ENCODE data around the gene CREB5. TPM values are rescaled to one million over a fixed set of nuclear protein-coding genes. Genes with fewer than 3 reads are reported as not detected.

Gene CREB5
- total RNA-seq, 1 experiment from 2014 or later = 4.2 TPM

DNA sequence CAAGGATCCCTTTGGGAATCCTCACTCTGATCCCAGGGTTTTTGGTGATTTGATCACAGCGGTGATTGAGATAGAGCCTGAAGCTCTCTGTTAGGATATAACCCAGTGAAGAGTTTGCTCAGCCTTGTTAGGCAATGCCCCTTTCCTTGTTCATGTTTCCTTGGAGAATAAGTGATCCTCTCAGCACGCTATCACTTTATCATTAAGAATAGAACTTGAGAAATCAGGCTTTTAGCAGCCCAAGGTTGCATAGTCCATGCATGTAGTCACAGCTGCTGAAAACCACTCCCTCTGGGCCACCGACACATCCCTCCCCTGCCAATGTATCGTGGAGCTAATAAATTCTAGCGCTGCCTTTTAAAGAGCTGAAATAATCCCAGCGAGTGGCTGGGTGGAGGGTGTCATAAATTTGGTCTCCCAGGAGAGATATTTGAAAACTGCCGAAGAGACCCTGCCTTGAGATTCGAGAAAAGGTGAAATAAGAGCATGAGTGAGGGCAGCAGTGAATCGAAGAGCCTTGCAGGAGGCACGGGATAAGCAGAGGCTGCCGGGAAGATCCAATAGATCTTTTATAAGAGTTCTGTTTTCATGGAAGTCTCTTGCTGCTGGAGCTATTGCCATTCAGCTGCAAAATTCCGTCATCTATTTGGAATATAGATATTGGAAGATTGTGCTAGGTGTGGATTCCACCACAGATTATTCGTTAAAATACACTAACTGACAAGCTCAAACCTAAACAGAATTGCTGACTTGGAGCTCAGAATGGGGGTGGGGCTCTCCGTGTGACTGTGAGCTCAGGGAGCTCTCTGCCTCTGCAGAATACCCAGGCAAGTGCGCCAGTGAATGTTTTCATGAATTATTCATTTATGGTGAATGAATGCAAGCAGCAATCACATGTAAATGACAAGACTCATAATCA lies 296.0 kb downstream of the CREB5 start:
- peak; percentile 67 for DNase-seq (ENCODE audit: low read depth)

DNA sequence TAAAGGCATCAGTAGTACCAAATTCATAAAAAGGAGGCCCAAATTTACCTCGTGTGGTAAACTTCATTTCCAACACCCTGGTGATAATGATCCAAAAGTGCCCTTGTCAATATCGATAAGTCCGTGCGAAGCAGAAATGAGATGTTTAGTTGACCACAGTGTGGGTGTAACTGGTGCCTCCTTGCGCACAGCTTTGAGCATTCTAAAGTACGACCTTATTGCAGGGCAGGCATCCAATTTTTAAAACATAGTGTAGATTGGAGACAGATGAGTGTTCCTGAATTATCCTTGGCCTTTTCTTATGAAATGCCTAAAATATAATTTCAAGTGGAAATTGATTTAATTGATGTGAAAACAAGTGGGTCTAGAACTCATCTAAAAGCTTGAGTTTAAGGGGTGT lies 297.4 kb downstream of the CREB5 start:
- no peak for DNase-seq (ENCODE audit: low read depth)

DNA sequence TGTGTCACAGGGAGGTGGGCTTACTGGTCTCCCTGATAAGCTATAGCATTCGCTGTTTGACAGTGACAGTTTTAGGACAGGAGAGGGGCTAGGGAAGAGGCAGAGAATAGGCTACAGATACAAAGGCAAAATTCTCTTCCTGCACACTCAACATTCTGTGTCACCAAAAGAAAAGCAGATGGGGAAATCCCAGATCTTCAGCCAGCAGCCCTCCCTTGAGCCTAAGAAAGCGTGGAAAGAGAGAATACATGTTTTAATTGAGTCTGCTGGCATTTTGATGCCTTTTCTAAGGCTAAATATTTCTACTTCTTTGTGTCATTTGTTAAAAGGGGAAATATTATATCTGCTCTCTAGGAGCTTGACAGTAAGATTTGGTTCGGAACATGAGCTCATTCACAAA lies 298.8 kb downstream of the CREB5 start:
- no peak for DNase-seq (ENCODE audit: low read depth)

DNA sequence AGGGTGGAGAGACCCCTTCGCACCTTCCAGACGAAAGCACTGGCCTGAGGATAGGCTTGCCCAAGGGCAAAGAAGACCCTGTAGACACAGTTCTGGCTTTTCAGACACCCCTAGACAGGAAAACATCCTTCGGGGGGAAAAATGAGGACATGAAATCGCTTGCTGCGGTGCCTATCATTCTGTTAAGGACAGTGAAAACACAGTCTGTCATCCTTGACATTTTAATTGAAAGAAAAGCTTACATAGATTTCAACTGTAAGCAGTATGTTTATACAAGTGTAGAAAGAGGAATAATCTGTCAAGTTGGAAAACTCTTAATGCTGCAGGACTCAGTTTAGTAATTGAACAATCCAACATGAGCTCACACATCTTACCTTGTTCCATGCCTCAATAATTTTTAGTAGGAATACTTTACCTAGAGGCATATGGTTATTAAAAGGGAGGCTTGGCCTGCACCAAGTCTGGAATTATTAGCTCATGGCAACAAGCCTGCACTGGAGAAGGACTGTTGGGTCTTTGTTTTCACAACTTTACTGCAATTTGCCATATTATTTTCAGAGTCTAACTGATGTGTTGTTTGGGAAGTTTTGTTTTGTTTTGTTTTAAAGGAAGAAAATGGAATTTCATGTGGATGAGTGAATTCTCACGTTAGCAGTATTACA lies 302.3 kb downstream of the CREB5 start:
- DNase-seq (ENCODE audit: low read depth) = no peak

DNA sequence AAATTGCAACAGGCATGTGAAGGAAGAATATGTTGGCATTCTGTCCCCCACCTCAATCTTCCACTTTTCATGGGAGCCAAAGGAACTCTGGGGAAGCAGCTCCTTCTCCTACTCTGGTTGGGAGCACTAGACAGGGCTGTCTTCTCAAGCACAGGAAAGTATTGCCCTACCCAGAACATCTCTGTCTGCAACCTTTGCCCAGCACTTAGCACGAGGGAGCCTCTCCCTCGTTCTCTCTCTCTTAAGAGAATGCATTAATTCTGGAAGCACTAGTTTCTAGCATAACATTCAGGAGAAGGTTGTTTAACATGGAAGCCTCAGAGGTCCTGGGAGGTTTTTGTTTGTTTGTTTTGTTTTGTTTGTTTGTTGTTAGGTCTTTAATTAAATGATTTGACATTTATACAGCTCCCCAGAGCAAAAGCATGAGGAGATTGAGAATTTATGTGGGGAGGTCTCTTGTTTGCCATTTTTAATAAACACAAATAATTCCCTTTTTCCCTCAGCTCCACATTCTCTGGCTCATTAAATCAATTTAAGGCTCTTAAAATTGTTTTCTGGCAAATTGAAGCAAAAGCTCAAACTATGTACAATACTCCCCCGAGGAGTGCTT lies 305.2 kb downstream of the CREB5 start:
- DNase-seq (ENCODE audit: low read depth) = no peak

DNA sequence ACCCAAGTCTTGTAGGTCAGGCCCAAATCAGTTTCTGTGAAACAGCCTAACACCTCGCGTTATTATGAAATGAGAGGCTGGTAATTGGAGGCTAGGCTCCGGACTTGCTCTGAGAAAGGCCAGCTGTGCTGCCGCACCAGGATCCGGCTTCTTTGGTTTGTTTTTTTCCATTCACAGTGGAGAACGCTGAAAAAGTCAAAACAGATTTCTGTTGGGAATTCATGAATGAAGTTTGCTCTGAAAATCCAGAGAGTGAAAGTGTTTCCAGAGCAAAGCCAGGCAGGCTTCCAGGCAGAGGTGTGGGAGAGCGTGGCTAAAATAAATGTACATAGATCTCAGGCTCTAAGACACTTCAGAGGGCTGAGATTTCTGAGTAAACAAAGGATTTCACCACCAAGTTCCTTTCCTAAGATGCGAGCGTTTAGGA lies 305.8 kb downstream of the CREB5 start:
- no peak for DNase-seq (ENCODE audit: low read depth)

DNA sequence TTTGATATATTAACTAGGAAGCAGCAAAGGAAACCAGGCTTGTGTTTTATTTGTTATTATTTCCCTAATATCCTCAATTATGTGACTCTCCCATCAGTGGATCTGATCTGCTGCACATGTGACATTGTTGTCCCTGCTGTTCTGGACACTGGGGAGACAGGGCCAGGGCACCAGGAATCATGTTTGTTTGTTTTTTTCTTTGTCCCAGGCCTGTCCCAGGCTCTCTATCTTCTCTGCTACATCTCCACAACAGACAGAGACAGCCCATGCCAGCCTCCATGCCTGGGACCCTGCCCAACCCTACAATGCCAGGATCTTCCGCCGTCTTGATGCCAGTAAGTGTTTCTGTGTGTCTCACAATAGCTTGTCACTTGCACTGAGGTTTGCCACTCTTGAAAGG lies 306.2 kb downstream of the CREB5 start:
- DNase-seq (ENCODE audit: low read depth) = no peak

DNA sequence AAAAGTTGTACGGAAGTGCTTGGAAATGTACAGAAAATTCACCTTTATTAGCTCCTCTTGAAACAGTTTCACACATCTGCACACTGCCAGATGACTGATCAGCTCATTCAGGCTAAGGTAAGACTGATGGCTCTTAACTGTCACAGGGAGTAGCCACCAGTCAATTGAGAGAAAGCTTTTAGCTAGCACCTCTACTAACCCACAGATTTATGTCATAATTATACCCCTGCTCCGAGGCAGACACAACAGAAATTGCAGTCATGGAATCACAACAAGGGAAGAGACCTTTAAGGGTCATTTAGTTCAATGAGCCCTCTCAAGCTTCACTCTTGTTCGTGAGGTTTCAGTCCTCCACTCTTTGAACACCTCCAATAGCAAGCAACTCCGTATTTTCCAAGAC lies 310.4 kb downstream of the CREB5 start:
- no peak for DNase-seq (ENCODE audit: low read depth)

DNA sequence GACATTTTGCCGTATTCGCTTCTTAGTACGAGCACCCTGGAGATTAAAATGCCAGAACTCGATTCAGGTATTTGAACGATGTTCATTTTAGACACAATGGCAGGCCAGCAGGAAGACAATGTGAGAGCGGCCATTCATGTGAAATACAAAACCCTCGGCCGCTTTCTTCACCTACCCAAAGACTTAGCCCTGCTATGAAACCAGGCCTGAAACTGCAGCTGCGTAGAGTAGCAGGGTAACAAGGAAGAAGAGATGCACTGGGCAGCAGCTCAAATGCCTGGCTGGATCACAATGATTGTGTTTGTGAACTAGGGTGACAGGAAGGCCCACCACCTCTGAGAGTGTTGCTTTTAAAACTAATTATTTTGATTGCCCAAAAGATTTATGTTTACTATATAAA lies 311.0 kb downstream of the CREB5 start:
- no peak for DNase-seq (ENCODE audit: low read depth)

DNA sequence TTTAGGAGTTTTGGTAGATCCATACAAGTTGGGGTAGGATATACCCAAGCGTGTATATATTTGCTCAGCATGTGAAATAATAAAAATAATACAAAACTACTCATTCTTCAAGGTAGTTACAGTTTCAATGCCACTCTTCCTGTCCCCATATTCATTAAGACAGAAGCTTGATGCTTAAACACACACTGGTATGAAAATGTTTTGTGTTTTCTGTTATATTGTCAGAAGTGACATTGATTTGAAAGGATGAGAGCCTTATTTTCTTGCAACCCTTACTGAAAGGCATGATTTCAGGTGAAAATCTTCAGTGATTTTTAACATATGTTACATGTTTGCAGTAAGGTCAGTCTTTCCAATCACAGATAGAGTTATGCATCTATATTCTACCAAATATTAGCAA lies 312.2 kb downstream of the CREB5 start:
- no peak for DNase-seq (ENCODE audit: low read depth)

DNA sequence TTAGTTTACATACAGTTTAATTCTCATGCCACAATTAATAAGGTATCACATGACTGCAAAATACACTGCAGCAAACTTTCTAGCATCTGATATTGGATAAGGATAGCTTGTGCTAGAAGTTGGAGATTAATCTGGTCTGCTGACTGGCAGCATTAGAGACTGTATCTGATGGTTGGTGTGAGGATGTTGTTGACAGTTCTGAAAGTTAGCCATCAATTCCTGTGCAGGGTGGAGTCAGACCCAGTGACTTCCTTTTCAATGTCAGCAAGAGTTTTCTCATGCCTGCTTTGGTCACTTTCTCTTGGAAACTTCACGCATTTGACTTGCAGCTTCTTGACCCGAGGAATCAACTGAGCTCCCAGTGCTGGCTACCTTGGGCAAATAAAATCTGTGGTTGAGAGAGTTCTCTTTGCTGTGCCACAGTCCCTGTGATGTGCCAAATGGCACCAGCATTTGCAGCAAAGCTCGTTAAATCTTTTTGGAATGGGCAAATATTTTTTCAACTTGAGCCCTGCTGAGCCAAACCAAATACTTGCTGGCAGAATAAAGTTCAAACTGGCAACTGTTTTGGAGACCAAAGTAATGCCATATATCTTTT lies 312.8 kb downstream of the CREB5 start:
- DNase-seq (ENCODE audit: low read depth) = peak; percentile 9

DNA sequence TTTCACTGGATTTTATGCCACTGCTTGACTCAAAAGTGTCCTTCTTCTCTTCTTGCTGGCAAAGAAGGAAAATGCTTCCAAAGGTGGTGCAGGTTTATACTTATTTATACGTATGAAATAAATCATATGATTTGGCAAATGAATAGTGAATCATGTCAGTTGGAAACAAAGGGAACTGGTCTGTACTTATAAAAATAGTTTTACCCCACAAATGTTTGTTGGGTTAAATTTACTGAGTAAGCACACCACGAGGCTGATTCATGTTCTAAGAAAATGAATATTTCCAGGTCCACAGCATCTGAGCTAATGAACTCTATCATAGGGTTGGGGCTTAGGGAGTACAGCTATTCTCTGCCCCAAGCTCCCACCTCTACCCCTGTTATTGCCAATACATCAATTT lies 313.6 kb downstream of the CREB5 start:
- peak; percentile 50 for DNase-seq (ENCODE audit: low read depth)

DNA sequence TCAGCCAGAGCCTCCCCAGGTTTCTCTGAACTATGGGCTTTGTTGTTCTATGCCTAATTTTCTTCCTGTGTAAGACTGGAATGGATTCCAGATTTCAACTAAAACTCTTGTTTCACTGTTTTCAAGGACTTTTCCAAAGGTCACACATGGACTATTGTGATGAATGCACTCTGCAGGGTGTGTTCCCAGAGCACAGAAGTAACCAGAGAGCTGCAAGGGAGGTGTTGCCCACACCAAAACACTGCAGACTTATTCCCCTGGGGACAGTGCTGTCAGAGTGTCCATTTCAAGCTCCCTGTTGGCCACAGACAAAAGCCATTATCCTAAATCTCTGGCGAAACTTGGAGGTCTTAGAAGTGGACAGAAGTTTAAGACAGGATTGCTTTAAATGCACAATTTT lies 314.2 kb downstream of the CREB5 start:
- no peak for DNase-seq (ENCODE audit: low read depth)

DNA sequence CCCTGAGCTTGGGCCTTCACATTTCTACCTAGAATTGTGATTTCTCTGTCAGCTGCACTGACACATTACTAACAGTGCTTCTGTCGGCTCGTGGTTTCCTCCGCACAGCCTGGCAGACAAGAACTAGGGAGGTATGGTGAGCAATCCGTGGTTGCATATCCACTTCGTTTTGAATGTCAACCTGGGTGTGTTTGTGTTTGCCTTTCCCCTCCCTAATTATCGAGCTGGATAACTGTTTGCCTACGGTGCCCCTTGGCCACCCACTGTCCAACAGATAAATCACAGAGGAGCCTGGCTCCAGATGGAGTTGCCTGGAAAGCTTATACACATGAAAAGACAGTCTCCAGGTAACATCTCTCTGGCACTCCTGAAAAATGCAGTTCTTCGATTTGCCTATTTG lies 317.0 kb downstream of the CREB5 start:
- peak; percentile 31 for DNase-seq (ENCODE audit: low read depth)

DNA sequence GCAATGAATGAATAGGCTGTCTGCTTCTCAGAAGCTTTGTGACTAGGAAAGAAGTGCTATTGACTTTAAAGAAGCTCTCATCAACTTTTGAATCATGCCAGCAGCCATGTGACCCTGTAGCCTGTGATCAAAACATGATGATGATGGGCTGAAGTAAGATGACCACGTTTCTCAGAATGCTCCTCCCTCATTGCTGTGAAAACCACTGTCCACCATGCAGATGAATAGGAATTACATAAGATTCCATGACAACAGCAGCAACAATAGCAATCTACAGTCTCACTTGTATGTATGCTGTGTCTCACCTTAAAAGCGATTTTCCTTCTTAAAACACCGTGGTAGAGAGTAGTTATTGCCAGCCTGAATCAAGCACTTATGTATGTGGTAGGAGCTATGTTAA lies 317.4 kb downstream of the CREB5 start:
- peak; percentile 17 for DNase-seq (ENCODE audit: low read depth)

DNA sequence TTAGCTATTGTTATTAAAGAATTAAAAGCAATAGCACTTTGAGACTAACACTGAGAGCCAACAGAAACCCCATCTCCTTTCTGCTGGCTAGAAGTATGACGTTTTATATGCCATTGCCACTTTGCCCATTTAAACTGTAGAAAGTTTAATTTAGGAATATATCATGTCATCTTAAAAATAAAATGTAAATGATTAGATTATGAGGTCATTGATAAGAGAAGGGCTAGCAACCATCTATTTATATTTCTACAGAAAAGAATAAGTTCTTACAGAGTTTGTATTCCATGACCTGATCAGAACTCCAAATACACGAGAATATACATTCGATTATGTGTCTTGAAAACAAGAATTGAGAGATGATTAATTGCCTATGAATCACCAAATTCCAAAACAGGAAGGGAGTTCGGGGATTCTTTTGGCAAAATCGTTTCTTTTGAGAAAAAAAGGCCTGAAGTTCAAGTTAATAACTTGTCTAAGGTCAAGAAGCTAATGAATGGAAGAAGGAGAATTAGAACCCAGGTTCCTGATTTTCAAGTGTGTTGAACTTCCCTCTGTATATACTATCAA lies 318.9 kb downstream of the CREB5 start:
- no peak for DNase-seq (ENCODE audit: low read depth)

DNA sequence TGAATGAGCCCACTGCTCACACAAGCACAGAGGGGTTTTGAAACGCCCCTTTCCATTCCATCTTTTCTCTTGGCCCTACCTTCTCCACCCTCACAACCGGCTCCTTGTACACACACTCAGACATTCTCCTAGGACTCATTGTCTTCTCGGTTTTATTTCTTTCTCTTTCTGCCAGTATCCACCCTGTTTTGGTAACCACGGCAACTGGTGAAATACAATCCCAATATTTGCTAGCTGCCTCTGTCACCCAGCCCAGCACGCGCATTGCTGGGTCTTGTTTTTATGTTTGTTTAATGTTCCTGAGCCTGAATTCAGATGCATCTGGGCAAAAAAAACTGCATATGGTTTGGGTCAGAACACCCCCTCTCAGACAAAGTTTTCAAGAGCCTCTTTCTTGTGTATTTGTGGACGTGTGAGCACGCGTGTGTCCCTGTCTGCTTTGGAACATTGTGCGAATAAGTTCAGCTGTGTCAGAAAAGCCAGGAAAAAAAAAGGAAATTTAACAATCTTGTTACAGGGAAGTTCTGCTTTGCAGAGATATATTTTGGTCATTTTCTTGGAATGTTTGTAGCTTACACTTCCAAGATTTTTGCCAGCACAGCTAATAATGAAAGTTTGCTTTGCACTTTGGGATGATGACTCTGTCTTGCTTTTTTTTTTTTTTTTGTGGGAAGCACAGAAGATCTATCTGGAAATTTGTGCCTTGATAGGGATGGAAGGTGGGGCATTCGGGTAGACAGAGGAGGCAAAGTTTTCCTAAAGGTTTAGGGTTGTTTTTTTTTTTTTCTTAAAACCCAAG lies 320.0 kb downstream of the CREB5 start:
- peak; percentile 67 for DNase-seq (ENCODE audit: low read depth)

DNA sequence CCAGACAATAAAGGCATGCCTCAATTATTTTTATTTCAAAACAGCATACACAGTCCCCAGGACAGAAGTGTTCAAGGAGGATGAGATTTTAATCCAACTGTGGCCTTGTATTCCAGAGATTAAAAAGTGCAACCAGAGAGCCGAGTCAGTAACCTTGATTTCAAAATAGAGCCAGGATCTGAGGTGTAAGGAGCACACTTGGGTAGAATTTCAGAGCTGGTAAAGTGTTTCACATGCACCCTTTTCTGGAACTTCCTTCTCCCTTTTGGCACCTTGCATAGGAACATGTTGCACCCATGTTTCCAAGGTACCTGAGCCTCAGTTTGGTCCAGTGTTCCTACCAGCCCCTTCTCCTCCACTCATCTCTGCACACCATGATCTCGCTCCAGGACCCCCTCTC lies 320.7 kb downstream of the CREB5 start:
- no peak for DNase-seq (ENCODE audit: low read depth)

DNA sequence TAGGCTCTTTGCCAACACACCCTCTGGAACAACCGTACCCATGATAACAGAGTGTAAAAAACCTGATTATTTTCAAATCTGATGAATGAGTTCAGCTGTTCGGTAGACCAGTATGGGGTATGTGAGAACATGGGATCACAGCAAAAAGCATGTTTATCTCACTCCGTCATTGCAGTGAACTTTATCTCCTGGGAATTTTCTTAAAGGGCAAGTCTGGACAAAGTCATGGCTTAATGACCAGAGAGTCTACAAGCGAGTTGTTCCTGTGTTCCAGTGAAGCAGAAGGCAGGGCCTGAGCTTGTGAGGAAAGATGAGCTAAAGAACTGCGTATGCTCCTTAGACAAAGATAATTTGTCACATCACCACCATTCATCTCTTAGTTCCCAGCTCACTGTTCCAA lies 326.1 kb downstream of the CREB5 start:
- no peak for DNase-seq (ENCODE audit: low read depth)

DNA sequence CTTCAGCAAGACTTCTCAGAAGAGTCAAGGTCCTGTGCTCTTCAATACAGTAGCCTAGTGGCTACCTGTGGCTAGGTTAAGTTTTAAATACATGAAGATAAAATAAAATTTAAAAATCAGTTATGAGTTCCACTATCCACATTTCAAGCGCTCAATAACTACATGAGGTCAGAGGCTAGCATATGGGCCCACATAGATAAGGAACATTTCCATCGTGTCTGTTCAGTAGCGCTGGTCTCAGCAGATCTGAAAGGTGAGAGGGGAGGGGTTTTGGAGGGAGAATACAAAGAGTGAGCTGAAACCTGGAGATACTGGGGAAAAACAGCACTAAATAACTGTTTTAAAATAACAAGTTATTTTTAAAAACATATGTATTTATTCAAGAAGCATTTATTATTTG lies 326.8 kb downstream of the CREB5 start:
- DNase-seq (ENCODE audit: low read depth) = no peak

DNA sequence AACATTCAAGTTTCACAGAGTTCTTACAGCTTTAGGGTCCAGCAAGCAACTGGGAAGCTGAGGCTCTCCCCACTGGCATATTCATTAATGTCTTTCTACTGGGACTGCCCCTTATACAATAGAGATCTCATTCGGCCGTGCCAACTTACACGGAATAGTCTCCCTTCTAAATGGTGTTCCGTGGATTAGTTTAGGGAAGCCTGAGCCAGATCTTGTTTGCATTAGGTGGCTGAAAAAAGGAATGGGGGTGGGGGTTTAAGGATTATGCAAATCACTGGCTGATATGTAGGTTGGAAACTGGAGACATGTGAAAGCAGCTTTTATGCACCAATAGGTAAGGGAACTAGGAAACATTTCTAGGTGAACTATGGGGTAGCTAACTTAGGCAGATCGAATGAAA lies 327.5 kb downstream of the CREB5 start:
- no peak for DNase-seq (ENCODE audit: low read depth)

Data from M059J (cell line).